Inflammatory macrophage (primary cell): ENCODE data around the gene CACNA1D.

Experiments used
- DNase-seq, 2 donors: peaks; one replicate each; pipeline ENCODE4 v3.0.0-alpha.2; 2020 to 2022

The CACNA1D gene

DNA sequence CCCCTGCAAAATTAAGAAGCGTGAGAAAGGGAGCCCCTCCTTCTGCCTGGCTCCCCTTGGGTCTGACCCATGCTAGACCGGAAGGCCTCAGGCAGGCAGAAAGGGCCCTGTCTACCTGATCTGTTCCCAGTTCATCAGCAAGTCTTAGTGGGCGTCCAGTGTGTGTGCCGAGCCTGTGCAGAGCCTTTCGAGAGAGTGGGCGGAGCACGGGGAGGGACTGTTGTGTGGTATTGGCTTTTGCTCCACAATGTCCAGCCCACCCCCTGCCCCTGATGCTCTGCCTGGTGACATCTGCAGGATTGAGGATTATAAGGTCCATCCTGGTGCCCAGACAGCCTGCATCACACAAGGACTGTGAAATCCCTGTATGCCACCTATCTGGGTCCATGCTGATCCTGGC is 268.9 kb downstream of the CACNA1D start:
- no peak for DNase-seq

DNA sequence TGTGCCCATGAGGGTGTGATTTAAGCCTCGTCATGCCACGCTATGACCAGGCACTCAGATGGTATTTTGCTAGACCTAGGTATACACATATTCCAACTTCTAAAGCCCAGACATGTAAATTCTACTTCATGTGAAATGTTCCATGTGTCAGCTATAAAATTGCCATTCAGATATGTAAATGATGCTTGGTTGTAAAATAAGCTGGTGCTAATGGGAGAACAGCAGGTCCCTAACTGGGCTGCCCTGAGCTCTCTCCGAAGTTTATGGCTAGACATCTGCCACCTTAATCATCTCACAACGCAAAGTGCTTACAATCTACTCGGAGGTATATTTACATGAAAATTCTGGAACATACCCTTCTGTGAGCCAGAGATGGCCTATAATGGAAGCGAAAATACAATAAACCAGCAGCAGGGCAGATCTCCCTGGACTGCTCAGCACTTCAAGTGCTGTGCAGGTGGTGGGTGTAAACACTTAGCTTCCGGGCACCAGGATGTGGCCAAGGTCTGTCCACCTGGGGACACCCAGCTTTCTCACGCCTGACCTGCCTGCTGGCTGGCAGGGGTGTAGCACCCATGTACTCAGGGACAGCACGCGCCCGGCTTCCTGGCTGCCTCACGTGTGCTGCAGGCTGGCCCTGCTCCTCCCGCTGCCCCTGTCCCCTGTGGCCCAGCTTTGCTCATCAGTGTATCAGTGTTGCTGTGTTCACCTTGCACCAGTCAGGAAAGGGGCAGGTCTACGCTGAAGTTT is 269.8 kb downstream of the CACNA1D start:
- no peak for DNase-seq

DNA sequence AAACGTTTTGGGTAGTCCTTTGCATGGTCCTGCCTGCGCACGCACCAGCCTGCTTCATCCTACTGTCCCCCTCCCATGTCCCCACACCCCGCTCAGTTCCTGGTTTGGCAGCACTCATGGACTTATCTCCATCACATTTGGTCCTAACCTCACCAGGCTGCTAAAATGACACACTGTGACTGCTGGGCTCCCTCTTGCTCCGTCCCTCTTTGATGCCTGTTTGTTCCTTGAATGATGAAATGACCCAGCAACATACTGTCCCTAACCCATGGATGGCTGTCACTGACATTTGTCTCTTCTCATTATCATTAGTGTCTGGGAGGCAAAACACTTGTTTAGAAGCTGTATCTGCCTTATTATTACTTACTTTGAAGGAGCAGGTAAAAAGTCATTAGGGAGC is 271.3 kb downstream of the CACNA1D start:
- no peak for DNase-seq

- DNase-seq, result no peak
These were observed 272.3 kb downstream of the CACNA1D start for GRCh38 chr3:53766706-53767105.

DNA sequence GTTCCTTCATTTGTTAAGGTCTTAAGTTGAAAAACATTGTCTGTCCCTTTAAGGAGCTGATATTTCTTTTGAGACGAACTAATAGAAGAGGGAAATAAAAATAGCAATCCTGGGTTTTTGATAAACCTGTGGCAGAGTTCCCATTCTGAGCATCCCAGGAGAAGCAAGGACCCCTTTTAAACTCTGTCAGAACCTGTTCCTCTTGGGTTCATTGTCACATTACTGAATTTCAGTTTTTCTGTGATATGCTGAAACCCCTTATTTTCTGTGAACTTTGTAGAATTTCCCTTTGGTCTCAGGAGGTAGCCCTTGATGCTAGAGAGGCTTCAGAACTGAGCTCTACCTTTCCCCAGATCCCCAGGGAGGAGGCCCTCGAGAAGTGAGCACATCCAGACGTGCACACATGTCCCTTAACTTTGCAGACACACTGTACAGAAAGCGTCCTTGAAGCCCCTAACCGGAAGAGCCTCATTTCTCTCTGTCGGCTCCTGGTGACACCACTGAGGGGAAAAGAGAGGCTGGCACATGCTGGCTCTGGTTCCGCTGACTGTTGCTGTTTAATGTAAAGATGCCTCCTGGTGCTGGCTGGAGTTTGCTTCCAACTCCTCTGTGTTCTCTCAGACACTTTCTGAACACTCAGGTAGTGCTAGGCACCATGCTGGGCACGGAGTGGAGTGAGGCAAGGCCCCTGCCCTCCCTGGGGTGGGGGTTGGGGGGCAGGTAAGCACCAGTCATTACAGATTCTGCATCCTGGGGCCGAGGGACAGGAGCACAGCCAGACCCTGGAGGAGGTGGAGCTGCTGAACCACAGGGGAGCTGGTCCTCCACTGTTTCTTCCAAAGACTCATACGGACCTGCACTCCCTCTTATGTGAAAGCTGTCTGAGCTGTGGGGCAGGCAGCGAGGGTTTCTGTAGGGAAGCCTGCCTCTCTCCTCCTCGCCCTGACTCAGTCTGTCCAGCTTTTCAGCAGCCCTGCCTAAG is 274.4 kb downstream of the CACNA1D start:
- DNase-seq, result no peak

GRCh38 chr3:53772562-53772961 is 278.2 kb downstream of the CACNA1D start:
- no peak for DNase-seq

GRCh38 chr3:53773021-53773436 is 278.6 kb downstream of the CACNA1D start:
- no peak for DNase-seq

GRCh38 chr3:53773611-53774368 is 279.4 kb downstream of the CACNA1D start:
- DNase-seq, result peak in 1 of 2 donors; percentile 35

- no peak for DNase-seq
These were observed 280.0 kb downstream of the CACNA1D start for GRCh38 chr3:53774414-53774813.

GRCh38 chr3:53775018-53775417 is 280.6 kb downstream of the CACNA1D start:
- DNase-seq, result no peak

DNA sequence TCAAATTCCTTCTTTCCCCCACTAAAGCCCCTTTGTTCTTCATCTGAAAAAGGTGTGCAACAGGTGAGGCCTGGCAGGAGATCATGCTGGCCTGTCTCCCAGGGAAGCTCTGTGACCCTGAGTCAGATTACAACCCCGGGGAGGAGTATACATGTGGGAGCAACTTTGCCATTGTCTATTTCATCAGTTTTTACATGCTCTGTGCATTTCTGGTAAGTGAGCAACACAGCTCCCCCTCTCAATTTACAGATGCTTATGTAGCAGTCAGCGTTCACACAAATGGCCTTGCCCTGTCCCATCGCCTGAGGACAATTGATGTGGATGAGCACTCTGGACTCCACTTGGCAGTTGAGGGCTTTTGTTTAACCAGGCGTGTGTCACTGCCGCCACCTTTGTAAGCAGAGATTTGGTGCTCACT is 281.4 kb downstream of the CACNA1D start:
- no peak for DNase-seq

- DNase-seq, result no peak
These were observed 282.2 kb downstream of the CACNA1D start for GRCh38 chr3:53776494-53777101.

GRCh38 chr3:53777468-53777867 is 283.1 kb downstream of the CACNA1D start:
- no peak for DNase-seq

DNA sequence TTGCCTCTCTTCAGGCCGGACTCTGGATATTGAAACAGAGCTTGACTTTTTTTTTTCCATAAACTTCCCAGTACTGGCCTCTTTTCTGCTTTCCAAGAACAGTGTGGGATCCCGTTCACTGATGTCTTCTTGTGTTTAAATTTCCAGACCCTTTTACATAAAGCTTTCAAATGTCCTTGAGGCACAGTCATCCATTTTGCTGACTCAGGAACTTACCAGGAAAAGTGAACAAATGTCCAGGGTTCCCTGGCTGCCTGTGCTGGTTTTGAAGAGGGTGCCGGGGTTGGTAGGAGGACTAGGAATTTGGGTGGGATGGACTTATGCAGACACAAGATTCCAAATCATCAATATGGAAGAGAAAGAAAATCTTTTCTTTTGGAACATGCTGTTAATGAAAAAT is 283.7 kb downstream of the CACNA1D start:
- no peak for DNase-seq

DNA sequence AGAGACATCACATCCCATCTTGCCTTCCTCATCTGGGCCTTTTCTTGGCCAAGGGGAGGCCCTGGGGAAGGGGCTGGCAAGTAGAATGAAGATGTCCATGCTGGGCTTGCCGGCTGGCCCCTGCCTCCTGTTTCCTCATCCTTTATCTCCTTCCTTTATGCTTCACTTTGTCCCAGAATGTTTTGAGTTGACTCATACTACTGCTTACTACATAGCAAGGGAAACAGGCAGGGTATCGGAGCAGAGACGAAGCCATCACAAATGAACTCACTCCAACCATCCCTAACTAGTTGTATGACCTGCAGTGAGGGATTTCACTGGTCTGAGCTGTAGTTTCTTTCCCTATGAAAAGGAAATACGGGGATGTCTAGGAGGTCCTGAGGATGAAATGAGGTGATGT is 285.8 kb downstream of the CACNA1D start:
- no peak for DNase-seq

DNA sequence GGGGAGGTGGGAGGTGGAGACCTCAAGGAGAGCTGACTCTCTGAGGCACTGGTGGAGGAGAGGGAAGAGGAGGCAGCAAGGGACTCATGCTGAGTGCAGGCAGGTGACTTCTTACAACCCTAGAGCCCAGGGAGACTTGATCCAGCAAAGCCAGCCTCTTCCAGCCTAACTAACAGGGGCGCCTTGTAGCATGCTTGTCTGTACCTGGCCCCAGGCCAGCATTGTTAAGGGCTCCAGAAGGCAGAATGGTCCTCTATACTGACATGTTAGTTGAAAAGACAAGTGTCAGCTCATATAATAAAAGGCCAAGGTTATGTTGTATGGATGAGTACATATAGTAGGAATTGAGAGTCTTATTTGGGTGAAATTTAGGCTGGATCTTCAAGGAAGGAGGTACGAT is 286.4 kb downstream of the CACNA1D start:
- no peak for DNase-seq

- DNase-seq, result no peak
These were observed 292.6 kb downstream of the CACNA1D start for GRCh38 chr3:53787016-53787415.

- no peak for DNase-seq
These were observed 293.6 kb downstream of the CACNA1D start for GRCh38 chr3:53788038-53788437.

DNA sequence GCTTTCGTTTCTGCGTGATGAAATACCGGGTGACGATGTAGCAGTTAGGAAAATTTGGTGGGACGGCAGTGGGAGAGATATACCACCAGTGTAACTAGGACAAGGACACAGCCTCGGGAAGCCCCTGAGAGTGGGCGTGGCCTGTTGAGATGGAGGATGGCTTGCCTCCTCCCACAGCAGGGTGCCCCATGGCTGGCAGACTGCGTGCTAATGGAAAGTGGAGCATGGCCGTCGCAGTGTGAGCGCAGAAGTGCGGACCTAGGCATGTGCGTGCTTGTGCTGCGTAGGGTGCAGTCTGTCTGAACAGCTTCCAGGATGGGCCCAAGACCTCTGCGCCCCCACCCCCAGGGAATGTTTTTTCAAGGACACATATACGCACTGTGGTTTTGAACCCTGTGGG is 295.0 kb downstream of the CACNA1D start:
- no peak for DNase-seq

DNA sequence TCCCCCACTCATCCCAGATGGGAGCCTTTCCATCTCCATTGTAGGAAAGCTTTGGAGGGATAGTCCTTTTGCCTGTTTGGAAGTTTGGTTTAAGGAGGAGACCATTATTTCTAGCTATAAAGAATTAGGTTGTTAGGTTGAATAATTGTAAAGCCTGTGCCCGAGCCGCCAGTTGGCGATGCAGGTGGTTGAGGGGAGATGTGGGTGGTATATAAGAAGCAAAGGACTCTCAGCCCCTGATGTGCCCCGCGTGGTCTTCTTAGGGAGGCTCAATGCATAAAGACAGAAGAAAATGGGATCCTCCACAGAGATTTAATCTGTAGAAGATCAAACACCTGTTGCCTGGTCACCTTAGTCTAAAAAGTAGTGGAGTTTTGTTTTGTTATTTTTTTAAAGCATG is 296.1 kb downstream of the CACNA1D start:
- DNase-seq, result no peak

GRCh38 chr3:53791317-53791716 is 296.9 kb downstream of the CACNA1D start:
- no peak for DNase-seq

DNA sequence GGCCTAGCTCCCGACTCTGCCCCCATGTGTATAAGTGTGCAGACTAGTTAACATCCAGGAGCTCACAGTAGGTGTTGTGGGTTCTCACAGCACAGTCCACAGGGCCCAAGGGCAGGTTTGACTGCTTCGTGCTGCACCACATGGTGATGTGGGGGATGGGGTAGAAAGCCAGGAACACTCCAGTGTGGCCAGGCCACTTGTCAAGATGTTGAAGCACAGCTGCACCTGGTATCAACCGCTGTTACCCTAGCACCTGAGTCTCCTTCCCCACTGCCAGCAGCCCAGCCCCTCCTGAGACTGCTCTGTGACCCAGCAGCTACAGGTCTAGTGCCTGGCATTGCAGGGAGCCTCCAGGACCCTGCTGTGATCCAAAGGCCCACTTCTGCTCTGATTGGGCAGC is 298.5 kb downstream of the CACNA1D start:
- DNase-seq, result no peak

- no peak for DNase-seq
These were observed 300.2 kb downstream of the CACNA1D start for GRCh38 chr3:53794597-53794996.
